C4-2B (cell line): ENCODE data around the gene CD96.

Source experiments
- ZFX ChIP-seq: fragments of 450-650 bp; IDR thresholded peaks from 2 replicates; pipeline ENCODE4 v1.6.1; 2017
- TF ChIP-seq, protein P1 (sequence below): fragments of 450-650 bp; conservative IDR thresholded peaks from 2 replicates; pipeline ENCODE4 v1.5.1; 2017; ENCODE audit warnings: mild to moderate bottlenecking

DNA sequence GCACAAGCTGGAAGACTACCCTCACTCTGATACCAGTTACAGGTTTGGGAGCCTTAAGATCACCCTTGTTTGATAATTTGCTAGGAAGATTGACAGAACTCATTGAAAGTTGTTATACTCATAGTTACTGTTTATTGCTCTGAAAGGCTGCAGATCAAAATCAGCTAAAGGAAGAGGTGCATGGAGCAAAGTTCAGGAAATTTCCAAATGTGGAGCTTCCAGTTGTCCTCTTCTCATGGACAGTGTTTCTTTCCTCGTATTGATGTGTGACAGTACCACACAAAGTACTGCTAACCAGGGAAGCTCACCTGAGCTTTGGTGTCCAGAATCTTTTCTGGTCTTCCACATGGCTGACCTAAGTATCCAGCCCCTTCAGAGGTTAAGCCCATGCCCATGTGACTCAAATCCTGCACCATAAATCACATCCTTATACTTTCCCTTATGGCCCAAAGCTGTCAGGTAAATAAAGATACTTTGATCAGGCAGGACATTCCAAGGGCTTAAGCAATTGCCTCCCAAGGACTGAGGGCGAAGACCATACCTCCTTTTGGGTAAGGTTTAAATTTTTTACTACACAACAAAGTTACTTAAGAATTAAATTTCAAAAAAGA is 146.3 kb downstream of the CD96 start:
- TF ChIP-seq, protein P1, sequence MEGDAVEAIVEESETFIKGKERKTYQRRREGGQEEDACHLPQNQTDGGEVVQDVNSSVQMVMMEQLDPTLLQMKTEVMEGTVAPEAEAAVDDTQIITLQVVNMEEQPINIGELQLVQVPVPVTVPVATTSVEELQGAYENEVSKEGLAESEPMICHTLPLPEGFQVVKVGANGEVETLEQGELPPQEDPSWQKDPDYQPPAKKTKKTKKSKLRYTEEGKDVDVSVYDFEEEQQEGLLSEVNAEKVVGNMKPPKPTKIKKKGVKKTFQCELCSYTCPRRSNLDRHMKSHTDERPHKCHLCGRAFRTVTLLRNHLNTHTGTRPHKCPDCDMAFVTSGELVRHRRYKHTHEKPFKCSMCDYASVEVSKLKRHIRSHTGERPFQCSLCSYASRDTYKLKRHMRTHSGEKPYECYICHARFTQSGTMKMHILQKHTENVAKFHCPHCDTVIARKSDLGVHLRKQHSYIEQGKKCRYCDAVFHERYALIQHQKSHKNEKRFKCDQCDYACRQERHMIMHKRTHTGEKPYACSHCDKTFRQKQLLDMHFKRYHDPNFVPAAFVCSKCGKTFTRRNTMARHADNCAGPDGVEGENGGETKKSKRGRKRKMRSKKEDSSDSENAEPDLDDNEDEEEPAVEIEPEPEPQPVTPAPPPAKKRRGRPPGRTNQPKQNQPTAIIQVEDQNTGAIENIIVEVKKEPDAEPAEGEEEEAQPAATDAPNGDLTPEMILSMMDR, result no peak
- TF ChIP-seq ZFX, result no peak
